Measurements from ENCODE around the gene NAALADL2.
A peak's percentile ranks its signal among the peaks of the same experiment; 100 is the strongest.

Gene NAALADL2

DNA sequence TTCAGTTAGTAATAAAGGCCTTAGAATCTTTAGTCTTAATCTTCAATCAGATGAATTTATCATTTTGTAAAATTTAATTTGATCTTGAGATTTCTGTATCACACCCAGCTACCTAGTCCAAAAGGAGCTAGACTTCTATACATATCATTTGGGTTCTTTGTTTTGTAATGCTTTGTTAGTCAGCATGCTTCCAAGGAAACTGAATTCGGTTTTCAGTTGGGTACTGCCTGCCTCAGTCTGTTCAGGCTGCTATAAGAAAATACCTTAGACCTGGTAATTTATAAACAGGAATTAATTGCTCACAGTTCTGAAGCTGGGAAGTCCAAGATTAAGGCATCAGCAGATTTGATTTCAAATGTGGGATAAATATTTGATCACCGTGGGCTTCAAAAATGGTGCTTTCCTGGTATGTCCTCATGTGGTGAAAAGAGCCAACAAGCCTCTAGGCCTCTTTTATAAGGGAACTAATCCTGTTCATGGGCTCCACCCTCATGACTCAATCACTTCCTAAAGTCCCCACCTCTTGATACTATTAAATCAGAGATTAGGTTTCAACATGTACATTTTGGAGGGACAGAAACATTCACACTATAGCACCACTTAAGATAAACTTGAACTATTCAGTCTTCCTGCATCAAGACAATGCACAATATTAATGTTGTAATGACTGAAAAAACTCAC lies 800.7 kb downstream of the NAALADL2 start:
- H3K4me3 ChIP-seq (ENCODE audit: low read depth, low read length) = no peak overlapping the region
- TF ChIP-seq, protein P1, sequence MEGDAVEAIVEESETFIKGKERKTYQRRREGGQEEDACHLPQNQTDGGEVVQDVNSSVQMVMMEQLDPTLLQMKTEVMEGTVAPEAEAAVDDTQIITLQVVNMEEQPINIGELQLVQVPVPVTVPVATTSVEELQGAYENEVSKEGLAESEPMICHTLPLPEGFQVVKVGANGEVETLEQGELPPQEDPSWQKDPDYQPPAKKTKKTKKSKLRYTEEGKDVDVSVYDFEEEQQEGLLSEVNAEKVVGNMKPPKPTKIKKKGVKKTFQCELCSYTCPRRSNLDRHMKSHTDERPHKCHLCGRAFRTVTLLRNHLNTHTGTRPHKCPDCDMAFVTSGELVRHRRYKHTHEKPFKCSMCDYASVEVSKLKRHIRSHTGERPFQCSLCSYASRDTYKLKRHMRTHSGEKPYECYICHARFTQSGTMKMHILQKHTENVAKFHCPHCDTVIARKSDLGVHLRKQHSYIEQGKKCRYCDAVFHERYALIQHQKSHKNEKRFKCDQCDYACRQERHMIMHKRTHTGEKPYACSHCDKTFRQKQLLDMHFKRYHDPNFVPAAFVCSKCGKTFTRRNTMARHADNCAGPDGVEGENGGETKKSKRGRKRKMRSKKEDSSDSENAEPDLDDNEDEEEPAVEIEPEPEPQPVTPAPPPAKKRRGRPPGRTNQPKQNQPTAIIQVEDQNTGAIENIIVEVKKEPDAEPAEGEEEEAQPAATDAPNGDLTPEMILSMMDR (IDR thresholded peaks at IDR 0.05; ENCODE audit: low read depth, low read length) = no peak
- in situ Hi-C loops (cut with HindIII; ENCODE audit: low sequenced_read_pairs) = no loop called here
- no peak for DNase-seq (ENCODE audit: low read depth, low spot score)

DNA sequence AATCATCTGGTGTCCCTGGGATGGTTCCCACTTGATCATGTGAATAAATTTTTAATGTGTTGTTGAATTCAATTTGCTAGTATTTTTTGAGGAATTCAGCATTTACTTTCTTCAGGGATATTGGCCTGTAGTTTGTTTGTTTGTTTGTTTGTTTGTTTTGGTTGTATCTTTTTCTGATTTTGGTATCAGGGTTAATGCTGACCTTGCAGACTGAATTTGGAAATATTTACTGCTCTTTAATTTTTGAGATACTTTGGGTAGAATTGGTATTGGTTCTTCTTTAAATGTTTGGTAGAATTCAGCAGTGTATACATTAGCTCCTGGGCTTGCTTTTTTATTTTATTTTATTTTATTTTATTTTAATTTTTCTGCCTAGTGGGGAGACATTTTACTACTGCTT lies 803.7 kb downstream of the NAALADL2 start:
- H3K4me3 ChIP-seq (ENCODE audit: low read depth, low read length) = no peak overlapping the region
- DNase-seq (ENCODE audit: low read depth, low spot score) = no peak
- in situ Hi-C loops (cut with HindIII; ENCODE audit: low sequenced_read_pairs) = no loop called here
- TF ChIP-seq, protein P1 (IDR thresholded peaks at IDR 0.05; ENCODE audit: low read depth, low read length) = no peak

DNA sequence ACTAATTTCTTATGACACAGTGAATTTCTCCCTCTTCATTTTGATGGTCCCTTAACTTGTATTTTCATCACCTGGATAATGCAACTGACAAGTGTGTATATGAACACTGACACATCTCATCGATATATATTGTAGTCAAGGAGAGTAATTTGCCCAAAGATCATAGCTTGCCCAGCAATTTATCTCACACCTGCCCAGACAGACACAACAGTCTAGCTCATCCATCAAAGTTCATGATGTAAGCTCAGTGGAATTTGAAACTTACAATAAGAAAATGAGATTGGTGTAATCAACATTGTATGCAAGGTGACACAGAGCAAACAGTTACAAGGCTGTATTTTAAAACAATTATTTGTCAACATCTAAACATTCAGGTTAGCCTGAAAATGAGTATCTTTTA lies 805.8 kb downstream of the NAALADL2 start:
- in situ Hi-C loops (cut with HindIII; ENCODE audit: low sequenced_read_pairs) = no loop called here
- TF ChIP-seq, protein P1 (IDR thresholded peaks at IDR 0.05; ENCODE audit: low read depth, low read length) = no peak
- DNase-seq (ENCODE audit: low read depth, low spot score) = no peak
- H3K4me3 ChIP-seq (ENCODE audit: low read depth, low read length) = no peak overlapping the region

DNA sequence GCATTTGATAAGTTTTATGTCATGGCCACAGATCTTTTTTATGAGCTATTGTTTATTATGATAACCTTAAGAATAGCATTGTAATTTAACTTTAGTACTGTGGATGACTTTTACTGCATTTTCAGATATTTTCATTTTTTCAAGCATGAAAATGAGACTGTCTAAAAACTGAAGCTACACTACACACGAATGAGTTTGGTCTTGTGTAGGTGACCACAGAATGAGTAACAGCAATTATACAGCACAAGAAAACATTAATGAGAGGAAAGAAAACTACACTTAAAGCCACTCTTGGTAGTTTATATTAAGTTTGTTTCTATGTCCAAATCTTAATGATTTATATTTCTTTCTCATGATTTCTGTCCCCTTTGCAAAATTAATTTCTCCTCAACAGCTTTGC lies 809.2 kb downstream of the NAALADL2 start:
- TF ChIP-seq, protein P1 (IDR thresholded peaks at IDR 0.05; ENCODE audit: low read depth, low read length) = no peak
- in situ Hi-C loops (cut with HindIII; ENCODE audit: low sequenced_read_pairs) = no loop called here
- DNase-seq (ENCODE audit: low read depth, low spot score) = no peak
- no peak overlapping the region for H3K4me3 ChIP-seq (ENCODE audit: low read depth, low read length)

DNA sequence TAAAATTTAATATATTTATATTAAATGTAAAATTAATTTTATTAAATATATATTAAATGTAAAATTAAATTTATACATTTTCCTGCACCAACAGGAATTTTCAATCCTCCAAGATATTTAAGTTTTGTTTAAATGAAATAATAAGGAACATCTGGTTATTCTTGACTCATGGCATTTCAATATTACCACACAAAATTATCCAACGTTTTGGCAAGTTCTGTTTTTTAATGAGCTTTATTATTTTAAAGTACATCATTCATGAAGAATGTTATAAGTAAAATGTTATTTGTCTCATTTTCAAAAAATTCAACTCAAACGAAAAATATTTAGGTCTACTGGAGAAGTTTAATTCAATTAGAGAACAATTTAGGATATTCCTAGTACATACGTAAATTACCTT lies 811.4 kb downstream of the NAALADL2 start:
- H3K4me3 ChIP-seq (ENCODE audit: low read depth, low read length) = no peak overlapping the region
- TF ChIP-seq, protein P1 (IDR thresholded peaks at IDR 0.05; ENCODE audit: low read depth, low read length) = no peak
- no peak for DNase-seq (ENCODE audit: low read depth, low spot score)
- in situ Hi-C loops (cut with HindIII; ENCODE audit: low sequenced_read_pairs) = no loop called here

DNA sequence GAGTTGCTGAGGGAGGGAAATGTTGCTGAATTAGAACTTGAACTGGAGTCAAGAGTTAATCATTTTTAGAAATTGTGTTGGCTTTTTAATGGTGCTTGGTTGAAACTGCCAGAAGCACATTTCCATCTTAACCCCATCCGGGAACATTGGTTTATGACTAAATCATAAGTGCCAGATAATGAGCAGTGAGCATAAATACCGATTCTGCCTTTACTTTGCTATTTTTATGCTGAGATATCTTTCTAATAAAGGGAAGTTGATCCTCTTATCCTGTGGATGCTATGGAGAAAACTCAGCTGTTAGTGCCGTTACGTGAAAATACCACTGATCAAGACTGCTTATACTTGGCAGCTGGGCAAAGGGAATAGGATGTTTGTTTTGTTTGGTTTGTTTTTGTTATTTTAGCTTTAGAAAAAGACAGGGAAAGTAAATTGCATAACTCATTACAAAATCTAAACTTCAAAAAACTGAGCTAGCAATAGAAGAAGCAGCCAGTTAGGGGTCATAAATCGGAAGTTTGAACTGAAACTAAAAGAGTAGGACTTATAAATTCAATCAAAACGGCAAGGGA lies 813.1 kb downstream of the NAALADL2 start:
- in situ Hi-C loops (cut with HindIII; ENCODE audit: low sequenced_read_pairs) = no loop called here
- H3K4me3 ChIP-seq (ENCODE audit: low read depth, low read length) = peak overlapping the region; percentile 19
- TF ChIP-seq, protein P1 (IDR thresholded peaks at IDR 0.05; ENCODE audit: low read depth, low read length) = no peak
- peak; percentile 45 for DNase-seq (ENCODE audit: low read depth, low spot score)
